HFF-Myc (cell line): Measurements from ENCODE around the gene ZKSCAN1.

Source experiments
- DNase-seq: peaks from one replicate; pipeline ENCODE4 v3.0.0-alpha.2; 2011; ENCODE audit warnings: low read depth; ENCODE audit errors: extremely low read depth
- H3K4me3 ChIP-seq: replicated peaks from 2 replicates; pipeline ENCODE4 v1.5.1; 2011; ENCODE audit warnings: low read depth, mild to moderate bottlenecking, control low read depth, low read length
- CTCF ChIP-seq: IDR thresholded peaks from 2 replicates; pipeline ENCODE4 v1.5.1; 2012; ENCODE audit warnings: mild to moderate bottlenecking, low read depth, low read length, control low read depth; ENCODE audit errors: missing control alignments

ZKSCAN1 gene

GRCh38 chr7:99992330-99993038, 22.9 kb upstream of the ZKSCAN1 start:
- DNase-seq, result no peak
- H3K4me3 ChIP-seq, result no peak overlapping the region
- no peak for TF ChIP-seq CTCF

GRCh38 chr7:99994819-99995218, 20.6 kb upstream of the ZKSCAN1 start:
- DNase-seq, result no peak
- no peak overlapping the region for H3K4me3 ChIP-seq
- TF ChIP-seq CTCF, result no peak

GRCh38 chr7:99996755-99997544, 18.4 kb upstream of the ZKSCAN1 start:
- DNase-seq, result no peak
- TF ChIP-seq CTCF, result no peak
- peak overlapping the region; percentile 36 for H3K4me3 ChIP-seq

- no peak for DNase-seq
- peak overlapping the region; percentile 36 for H3K4me3 ChIP-seq
- no peak for TF ChIP-seq CTCF
Measured at GRCh38 chr7:99997545-99998137, 17.8 kb upstream of the ZKSCAN1 start.

- no peak overlapping the region for H3K4me3 ChIP-seq
- no peak for TF ChIP-seq CTCF
- no peak for DNase-seq
Measured at GRCh38 chr7:100000239-100000638, 15.2 kb upstream of the ZKSCAN1 start.

GRCh38 chr7:100003711-100004661, 11.4 kb upstream of the ZKSCAN1 start:
- DNase-seq, result no peak
- TF ChIP-seq CTCF, result no peak
- H3K4me3 ChIP-seq, result no peak overlapping the region
